PC-3 (cell line): Measurements from ENCODE around the gene MINDY3. TPM values are rescaled to one million over a fixed set of nuclear protein-coding genes. Genes with fewer than 3 reads are reported as not detected.

Source experiments
- ATAC-seq: fragments of 200-7000 bp; cut with Tn5 transposase; 2 replicates; pipeline ENCODE4 v1.9.1; 2020; ENCODE audit warnings: mild to moderate bottlenecking, moderate library complexity
- BruUV-seq: library from RNA; stranded (reverse); fragments of 400-500 nt; replicated peaks from 2 replicates; lab custom pipeline; 2021; lab: Mats Ljungman, UMichigan
- CTCF ChIA-PET: fragments of 300-600 bp; sonication (Branson Sonifier 250); formaldehyde crosslinking; loops from one replicate; lab custom pipeline; 2022; ENCODE audit warnings: antibody characterized with exemption; lab: Charles Lee
- POLR2A ChIA-PET: fragments of 300-600 bp; sonication (Branson Sonifier 250); formaldehyde crosslinking; loops from one replicate; lab custom pipeline; 2022; ENCODE audit warnings: antibody characterized with exemption; ENCODE audit not compliant: unreplicated experiment; lab: Charles Lee
- DNase-seq: peaks from one replicate; pipeline ENCODE4 v3.0.0-alpha.2; 2015
- H2AFZ ChIP-seq: fragments of 300-600 bp; sonication (generic); 2 replicates; pipeline ENCODE4 v1.6.0; 2016; ENCODE audit warnings: antibody characterized with exemption, low read length
- H3F3A ChIP-seq: fragments of 300-600 bp; sonication (generic); one replicate; pipeline ENCODE4 v1.6.0; 2017; ENCODE audit warnings: antibody characterized with exemption, low read length, control low read depth, mild to moderate bottlenecking; ENCODE audit not compliant: unreplicated experiment
- H3K27ac ChIP-seq: fragments of 300-600 bp; sonication (generic); 2 replicates; pipeline ENCODE4 v1.5.1; 2016; ENCODE audit warnings: mild to moderate bottlenecking, low read length
- H3K27me3 ChIP-seq: fragments of 300-600 bp; sonication (generic); 2 replicates; pipeline ENCODE4 v1.6.1; 2016; ENCODE audit warnings: low read length, mixed read lengths
- H3K36me3 ChIP-seq: fragments of 300-600 bp; sonication (generic); 2 replicates; pipeline ENCODE4 v1.6.1; 2016; ENCODE audit warnings: low read depth, mixed run types, low read length, mixed read lengths
- H3K4me1 ChIP-seq: fragments of 300-600 bp; sonication (generic); 2 replicates; pipeline ENCODE4 v1.5.1; 2016; ENCODE audit warnings: low read length; ENCODE audit not compliant: insufficient read depth
- H3K4me2 ChIP-seq: fragments of 300-600 bp; sonication (generic); 2 replicates; pipeline ENCODE4 v1.6.0; 2016; ENCODE audit warnings: low read length
- H3K4me3 ChIP-seq: fragments of 300-600 bp; sonication (generic); 2 replicates; pipeline ENCODE4 v1.5.1; 2016; ENCODE audit warnings: mild to moderate bottlenecking, low read length, mixed read lengths
- H3K79me2 ChIP-seq: fragments of 300-600 bp; sonication (generic); 2 replicates; pipeline ENCODE4 v1.6.1; 2017; ENCODE audit warnings: low read length, mixed read lengths
- H3K9ac ChIP-seq: fragments of 300-600 bp; sonication (generic); 2 replicates; pipeline ENCODE4 v1.6.0; 2016; ENCODE audit warnings: mild to moderate bottlenecking, low read length
- H3K9me2 ChIP-seq: fragments of 300-600 bp; sonication (generic); replicated peaks from 2 replicates; pipeline ENCODE4 v1.6.1; 2016; ENCODE audit warnings: mixed run types, low read length, mixed read lengths
- H3K9me3 ChIP-seq: fragments of 300-600 bp; sonication (generic); 2 replicates; pipeline ENCODE4 v1.6.1; 2016; ENCODE audit warnings: low read length, mixed read lengths
- H4K20me1 ChIP-seq: fragments of 300-600 bp; sonication (generic); 2 replicates; pipeline ENCODE4 v1.6.1; 2016; ENCODE audit warnings: low read length, mixed read lengths
- CTCF ChIP-seq: fragments of 300-600 bp; sonication (generic); conservative IDR thresholded peaks from 2 replicates; pipeline ENCODE4 v1.5.1; 2017; ENCODE audit warnings: antibody characterized with exemption, low read depth, mild to moderate bottlenecking, low read length
- EZH2 ChIP-seq: fragments of 300-600 bp; sonication (generic); IDR thresholded peaks from one replicate; pipeline ENCODE4 v1.6.1; 2017; ENCODE audit warnings: antibody characterized with exemption, mild to moderate bottlenecking, low read length; ENCODE audit not compliant: unreplicated experiment
- EZH2phosphoT487 ChIP-seq: fragments of 300-600 bp; sonication (generic); IDR thresholded peaks from 2 replicates; pipeline ENCODE4 v1.6.1; 2018; ENCODE audit warnings: mild to moderate bottlenecking, antibody characterized with exemption, low read length, borderline replicate concordance
- intact Hi-C: fragments of 100-400 bp; cut with micrococcal nuclease; formaldehyde crosslinking; loops from 2 replicates; pipeline ENCODE4 v1.9.0; 2023
- total RNA-seq: library from RNA; depleted of rRNA; stranded (reverse); fragments of >200 nt; gene quantifications from 2 replicates; pipeline ENCODE4 v1.2.3, GENCODE V29; 2014

MINDY3 gene
- total RNA-seq, 1 experiment from 2014 or later: 9.5 TPM

- H2AFZ ChIP-seq: no peak overlapping the region
- intact Hi-C loops: no loop called here
- DNase-seq (no peak), ATAC-seq (no peak)
- no TSS peak for BruUV-seq
- H3K4me3 ChIP-seq: no peak overlapping the region
- ChIA-PET POLR2A (no interaction called here), CTCF (no interaction called here)
- H3K36me3 ChIP-seq: no peaks in the 10 kb centered on the region
- no peak overlapping the region for H3K27ac ChIP-seq
- no peaks in the 10 kb centered on the region for H3K9me3 ChIP-seq
- no peaks in the 10 kb centered on the region for H3K79me2 ChIP-seq
- no peak overlapping the region for H3K9ac ChIP-seq
- H3K4me2 ChIP-seq: no peak overlapping the region
- TF ChIP-seq EZH2phosphoT487 (no peak), CTCF (no peak), EZH2 (no peak)
- H3K4me1 ChIP-seq: peaks cover 6% of the 10 kb centered on the region; the same call in 1 of the 2 replicates
- H3K9me2 ChIP-seq: no peaks in the 10 kb centered on the region
- H3K27me3 ChIP-seq: no peaks in the 10 kb centered on the region
- no peaks in the 10 kb centered on the region for H3F3A ChIP-seq
- no peaks in the 10 kb centered on the region for H4K20me1 ChIP-seq
Measured at GRCh38 chr10:15743443-15743842, 116.9 kb downstream of the MINDY3 start.

- Histone ChIP-seq H3K9me3 (no peaks in the 10 kb centered on the region), H3F3A (no peaks in the 10 kb centered on the region), H3K9ac (no peak overlapping the region), H3K4me1 (peaks cover 6% of the 10 kb centered on the region; the same call in 1 of the 2 replicates), H3K36me3 (no peaks in the 10 kb centered on the region), H3K79me2 (no peaks in the 10 kb centered on the region), H3K9me2 (no peaks in the 10 kb centered on the region), H3K27me3 (no peaks in the 10 kb centered on the region), H4K20me1 (no peaks in the 10 kb centered on the region), H2AFZ (no peak overlapping the region), H3K4me3 (no peak overlapping the region), H3K4me2 (no peak overlapping the region), H3K27ac (no peak overlapping the region)
- intact Hi-C loops: no loop called here
- ATAC-seq (peak; percentile 69), DNase-seq (peak; percentile 56)
- ChIA-PET POLR2A (no interaction called here), CTCF (no interaction called here)
- BruUV-seq: no TSS peak
- no peak for TF ChIP-seq EZH2phosphoT487
- no peak for TF ChIP-seq CTCF
- no peak for TF ChIP-seq EZH2
Measured at GRCh38 chr10:15742836-15743235, 117.5 kb downstream of the MINDY3 start.

GRCh38 chr10:15742102-15742501, 118.2 kb downstream of the MINDY3 start:
- CTCF ChIA-PET: no interaction called here

More at GRCh38 chr10:15742102-15742501, 118.2 kb downstream of the MINDY3 start:
- no peak overlapping the region for H3K4me3 ChIP-seq
- no TSS peak for BruUV-seq
- H3K4me1 ChIP-seq: peaks cover 6% of the 10 kb centered on the region; the same call in 1 of the 2 replicates
- ATAC-seq (no peak), DNase-seq (no peak)
- no peak for TF ChIP-seq CTCF
- no peak for TF ChIP-seq EZH2
- TF ChIP-seq EZH2phosphoT487: no peak
- POLR2A ChIA-PET: no interaction called here
- no peak overlapping the region for H3K9ac ChIP-seq
- intact Hi-C loops: no loop called here
- H3K79me2 ChIP-seq: no peaks in the 10 kb centered on the region
- H3K9me2 ChIP-seq: no peaks in the 10 kb centered on the region
- H3F3A ChIP-seq: no peaks in the 10 kb centered on the region
- H2AFZ ChIP-seq: no peak overlapping the region
- H3K27me3 ChIP-seq: no peaks in the 10 kb centered on the region
- no peaks in the 10 kb centered on the region for H3K36me3 ChIP-seq
- no peaks in the 10 kb centered on the region for H3K9me3 ChIP-seq
- H3K4me2 ChIP-seq: no peak overlapping the region
- H3K27ac ChIP-seq: no peak overlapping the region
- H4K20me1 ChIP-seq: no peaks in the 10 kb centered on the region
